HepG2 (cell line): ENCODE data around the gene CLUH. TPM values are rescaled to one million over a fixed set of nuclear protein-coding genes. Genes with fewer than 3 reads are reported as not detected.
A peak's percentile ranks its signal among the peaks of the same experiment; 100 is the strongest.

Source experiments
- ARNTL ChIP-seq: sonication (generic); formaldehyde crosslinking; IDR thresholded peaks from 2 replicates; pipeline ENCODE4 v1.4.0; 2020; ENCODE audit warnings: mild to moderate bottlenecking, missing genetic modification reagents
- BCL6 ChIP-seq: IDR thresholded peaks from 2 replicates; pipeline ENCODE4 v1.6.1; 2016; ENCODE audit warnings: missing genetic modification reagents, missing compliant biosample characterization
- CBX5 ChIP-seq: sonication (generic); formaldehyde crosslinking; IDR thresholded peaks from 2 replicates; pipeline ENCODE4 v1.4.0; 2020; ENCODE audit warnings: missing genetic modification reagents, borderline replicate concordance
- DMAP1 ChIP-seq: IDR thresholded peaks from 2 replicates; pipeline ENCODE4 v1.6.1; 2016
- EP300 ChIP-seq, 3 experiments: sonication (generic) in 1 of 3; formaldehyde crosslinking in 1 of 3; IDR thresholded peaks; 2 replicates each; pipeline versions ENCODE4 v1.5.1 to v1.6.1; 2011 to 2020; ENCODE audit warnings: low read depth in 2 of 3, low read length in 2 of 3, borderline replicate concordance in 1 of 3, improper control_type of control experiment in 1 of 3, mild to moderate bottlenecking in 1 of 3, missing genetic modification reagents in 1 of 3, moderate library complexity in 1 of 3
- ESRRA ChIP-seq: sonication (generic); formaldehyde crosslinking; IDR thresholded peaks from 2 replicates; pipeline ENCODE4 v1.5.1; 2020; ENCODE audit warnings: mild to moderate bottlenecking, low read depth, missing genetic modification reagents
- FOXA3 ChIP-seq: IDR thresholded peaks from 2 replicates; pipeline ENCODE4 v1.6.1; 2016; ENCODE audit warnings: missing genetic modification reagents, missing compliant biosample characterization
- GATAD2A ChIP-seq: IDR thresholded peaks from 2 replicates; pipeline ENCODE4 v1.6.1; 2016
- GPN1 ChIP-seq: sonication (generic); formaldehyde crosslinking; IDR thresholded peaks from 2 replicates; pipeline ENCODE4 v1.5.1; 2020; ENCODE audit warnings: missing genetic modification reagents, borderline replicate concordance
- KDM3A ChIP-seq: IDR thresholded peaks from 2 replicates; pipeline ENCODE4 v1.6.1; 2018; ENCODE audit warnings: low read depth, missing compliant biosample characterization
- LCORL ChIP-seq, 2 experiments: fragments of 450-650 bp in 1 of 2; sonication (generic) in 1 of 2; formaldehyde crosslinking in 1 of 2; IDR thresholded peaks; 2 replicates each; pipeline versions ENCODE4 v1.5.0 to v1.6.1; 2017 to 2020; ENCODE audit warnings: antibody characterized with exemption in 1 of 2, missing genetic modification reagents in 1 of 2
- MIER2 ChIP-seq: IDR thresholded peaks from 2 replicates; pipeline ENCODE4 v1.6.1; 2016; ENCODE audit warnings: missing biosample characterization, missing genetic modification reagents
- NFE2 ChIP-seq: sonication (generic); formaldehyde crosslinking; IDR thresholded peaks from 2 replicates; pipeline ENCODE4 v1.4.0; 2020; ENCODE audit warnings: missing genetic modification reagents
- PCBP2 ChIP-seq: fragments of 200-400 bp; formaldehyde crosslinking; optimal IDR thresholded peaks from 2 replicates; pipeline ENCODE3; 2018; ENCODE audit warnings: low read length, low read depth; ENCODE audit not compliant: poor library complexity, severe bottlenecking
- PLRG1 ChIP-seq: fragments of 450-650 bp; conservative IDR thresholded peaks from 2 replicates; pipeline ENCODE4 v1.6.1; 2016
- RARG ChIP-seq: sonication (generic); formaldehyde crosslinking; IDR thresholded peaks from 2 replicates; pipeline ENCODE4 v1.4.0; 2020; ENCODE audit warnings: low read depth, mild to moderate bottlenecking, missing genetic modification reagents
- SIX4 ChIP-seq: sonication (generic); formaldehyde crosslinking; IDR thresholded peaks from 2 replicates; pipeline ENCODE4 v1.4.0; 2020; ENCODE audit warnings: missing genetic modification reagents
- THAP9 ChIP-seq: sonication (generic); formaldehyde crosslinking; IDR thresholded peaks from 2 replicates; pipeline ENCODE4; 2020; ENCODE audit warnings: missing genetic modification reagents, mild to moderate bottlenecking, borderline replicate concordance
- TRIM24 ChIP-seq: sonication (generic); formaldehyde crosslinking; IDR thresholded peaks from 2 replicates; pipeline ENCODE4 v1.8.0; 2022; ENCODE audit warnings: mild to moderate bottlenecking, missing genetic modification reagents
- XRCC5 ChIP-seq: fragments of 200-400 bp; formaldehyde crosslinking; optimal IDR thresholded peaks from 2 replicates; pipeline ENCODE3; 2017; ENCODE audit warnings: mild to moderate bottlenecking, low read length
- ZFYVE20 ChIP-seq: sonication (generic); formaldehyde crosslinking; IDR thresholded peaks from 2 replicates; pipeline ENCODE4 v1.8.0; 2023; ENCODE audit warnings: low read depth, mild to moderate bottlenecking, moderate library complexity, missing genetic modification reagents, borderline replicate concordance
- ZMAT3 ChIP-seq: sonication (generic); formaldehyde crosslinking; conservative IDR thresholded peaks from 2 replicates; pipeline ENCODE4 v1.7.0; 2021; ENCODE audit warnings: missing genetic modification reagents
- ZNF124 ChIP-seq: sonication (generic); formaldehyde crosslinking; IDR thresholded peaks from 2 replicates; pipeline ENCODE4 v1.4.0; 2020; ENCODE audit warnings: missing genetic modification reagents
- ZNF282 ChIP-seq: fragments of 450-650 bp; IDR thresholded peaks from 2 replicates; pipeline ENCODE4 v1.6.1; 2018; ENCODE audit not compliant: partially characterized antibody
- ZNF34 ChIP-seq: sonication (generic); formaldehyde crosslinking; IDR thresholded peaks from 2 replicates; pipeline ENCODE4 v1.4.0; 2020; ENCODE audit warnings: mild to moderate bottlenecking, missing genetic modification reagents, borderline replicate concordance
- ZNF563 ChIP-seq: sonication (generic); formaldehyde crosslinking; IDR thresholded peaks from 2 replicates; pipeline ENCODE4 v1.8.0; 2022; ENCODE audit warnings: mild to moderate bottlenecking, moderate library complexity, missing genetic modification reagents
- ZNF724P ChIP-seq: sonication (generic); formaldehyde crosslinking; IDR thresholded peaks from 2 replicates; pipeline ENCODE4 v1.8.0; 2022; ENCODE audit warnings: missing genetic modification reagents, borderline replicate concordance
- polyA plus RNA-seq, 8 experiments: library from polyadenylated mRNA; depleted of rRNA in 3 of 8; stranded (reverse) in 7 of 8; unstranded in 1 of 8; fragments of >200 nt; fragmentation: Illumina TruSeq in 4 of 8; extraction: Trizol in 4 of 8; gene quantifications; 2 replicates each; pipeline versions ENCODE4 v1.2.1 to v1.2.3, GENCODE V29; 2011 to 2016; ENCODE audit warnings: low read depth in 4 of 8, missing spikeins in 1 of 8, mixed read lengths in 1 of 8; ENCODE audit not compliant: insufficient read depth in 1 of 8
- total RNA-seq, 5 experiments: library from RNA; depleted of rRNA; stranded (reverse); fragments of >200 nt; fragmentation: Illumina TruSeq; extraction: Trizol; gene quantifications; 2 replicates each; pipeline ENCODE4 v1.2.3, GENCODE V29; 2016; ENCODE audit warnings: low read depth in 1 of 5
- TF ChIP-seq, protein P1 (sequence below): sonication (generic); IDR thresholded peaks from 2 replicates; pipeline ENCODE4 v1.6.1; 2016; ENCODE audit warnings: low read depth, borderline replicate concordance

CLUH gene
- total and polyA plus RNA-seq, 2 of the 13 experiments (the other 11 are each of a cell fraction or from before 2014, with no cell fraction given): 30.9 to 60.5 TPM

GRCh38 chr17:2711608-2712299 is at the start of gene CLUH (continued):
- TF ChIP-seq BCL6 (CRISPR knock-in tag) (0 out of 2 replicates have a peak, but pooled peaks have one; percentile 28), TRIM24 (0 out of 2 replicates have a peak, but pooled peaks have one; percentile 41), MIER2 (peak; percentile 56; the same call in 1 of the 2 replicates), EP300 (IDR thresholded peaks at IDR 0.05; ENCODE audit: low read depth in 2 of 2, low read length in 2 of 2) (peak in 1 of 2 experiments; percentile 34; a peak in 1 of 4 replicates), EP300 (CRISPR knock-in tag; IDR thresholded peaks at IDR 0.05; ENCODE audit: borderline replicate concordance) (no peak), ZFYVE20 (CRISPR knock-in tag) (0 out of 2 replicates have a peak, but pooled peaks have one; percentile 45), PCBP2 (no peak), ZNF124 (CRISPR knock-in tag) (peak; percentile 27; the same call in 1 of the 2 replicates), ESRRA (peak; percentile 79), XRCC5 (peak; percentile 40), ZNF563 (peak; percentile 26; the same call in 1 of the 2 replicates), ARNTL (CRISPR knock-in tag) (peak; percentile 71), ZMAT3 (CRISPR knock-in tag) (peak; percentile 92), PLRG1 (no peak), THAP9 (CRISPR knock-in tag) (peak; percentile 57; the same call in 1 of the 2 replicates), DMAP1 (peak; percentile 88), ZNF724P (CRISPR knock-in tag) (no peak; the same call in 1 of the 2 replicates), GATAD2A (CRISPR knock-in tag) (peak; percentile 50), SIX4 (CRISPR knock-in tag) (peak; percentile 33; the same call in 1 of the 2 replicates), ZNF34 (CRISPR knock-in tag) (peak; percentile 80; the same call in 1 of the 2 replicates), NFE2 (CRISPR knock-in tag) (no peak), FOXA3 (CRISPR knock-in tag) (peak; percentile 63; the same call in 1 of the 2 replicates), CBX5 (CRISPR knock-in tag) (no peak), ZNF282 (no peak), KDM3A (CRISPR knock-in tag) (peak; percentile 53; the same call in 1 of the 2 replicates), GPN1 (peak; percentile 74; the same call in 1 of the 2 replicates), RARG (peak; percentile 81; the same call in 1 of the 2 replicates), LCORL (IDR thresholded peaks at IDR 0.05) (no peak), LCORL (CRISPR knock-in tag; IDR thresholded peaks at IDR 0.05) (peak; percentile 47; the same call in 1 of the 2 replicates)
- TF ChIP-seq, protein P1, sequence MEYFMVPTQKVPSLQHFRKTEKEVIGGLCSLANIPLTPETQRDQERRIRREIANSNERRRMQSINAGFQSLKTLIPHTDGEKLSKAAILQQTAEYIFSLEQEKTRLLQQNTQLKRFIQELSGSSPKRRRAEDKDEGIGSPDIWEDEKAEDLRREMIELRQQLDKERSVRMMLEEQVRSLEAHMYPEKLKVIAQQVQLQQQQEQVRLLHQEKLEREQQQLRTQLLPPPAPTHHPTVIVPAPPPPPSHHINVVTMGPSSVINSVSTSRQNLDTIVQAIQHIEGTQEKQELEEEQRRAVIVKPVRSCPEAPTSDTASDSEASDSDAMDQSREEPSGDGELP: peak; percentile 39; the same call in 1 of the 2 replicates
